ENCODE results near the gene RGL1. TPM values are rescaled to one million over a fixed set of nuclear protein-coding genes. Genes with fewer than 3 reads are reported as not detected.
"Not testable (repeated sequence)": the region's sequence is repeated elsewhere in the genome, so short reads cannot be mapped to it uniquely, and the experiment has no call there.

The RGL1 gene
- total RNA-seq, 1 experiment from 2014 or later = 28.2 TPM

DNA sequence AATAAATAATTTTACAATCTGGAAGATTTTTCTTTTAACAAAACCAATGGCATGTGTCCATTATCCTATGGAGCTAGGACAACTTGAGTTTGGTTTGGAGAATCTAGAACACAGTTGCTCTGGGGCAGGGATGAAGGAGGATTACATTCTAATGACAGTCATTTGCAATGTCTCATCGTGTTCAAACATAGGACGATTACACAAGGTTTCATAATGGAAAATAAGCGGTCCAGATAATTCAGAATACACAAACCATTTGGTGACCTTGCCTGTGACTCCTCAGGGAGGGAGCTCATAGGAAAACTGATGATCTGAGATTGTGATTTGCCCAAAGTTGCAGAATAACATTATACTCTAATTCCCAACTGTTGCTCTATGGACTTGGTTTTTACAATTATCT, 27.6 kb upstream of the RGL1 start:
- Histone ChIP-seq H3K4me1 (replicated peaks) (no peaks in the 10 kb centered on the region), H3K4me3 (no peak overlapping the region), H3K9me3 (replicated peaks) (peaks cover 3% of the 10 kb centered on the region; the same call in 1 of the 2 replicates), H3K27ac (no peak overlapping the region), H3K27me3 (replicated peaks) (no peaks in the 10 kb centered on the region), H3K36me3 (no peaks in the 10 kb centered on the region)
- no peak for DNase-seq (ENCODE audit: low read depth in 1 of 2, low spot score in 2 of 2)

DNA sequence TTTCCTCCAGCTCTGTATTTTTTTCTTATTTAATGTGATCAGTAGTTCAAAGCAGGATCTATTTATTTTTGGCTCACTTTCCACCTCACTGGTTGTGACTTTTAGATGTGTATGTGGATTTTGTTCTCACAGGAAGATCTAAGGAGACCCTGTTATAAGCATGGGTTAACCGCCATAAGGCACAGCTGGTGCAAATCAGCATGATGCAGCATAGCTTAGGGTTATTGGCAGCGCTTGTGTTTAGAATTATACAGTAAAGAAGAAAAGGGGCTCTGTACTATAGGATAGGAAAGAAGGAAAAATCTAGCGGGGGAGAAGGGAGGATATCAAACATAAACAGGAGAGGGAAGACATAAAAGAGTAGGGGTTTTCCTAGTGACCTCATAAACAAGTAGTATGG, 26.9 kb upstream of the RGL1 start:
- DNase-seq (ENCODE audit: low read depth in 1 of 2, low spot score in 2 of 2) = no peak
- no peak overlapping the region for H3K4me3 ChIP-seq

DNA sequence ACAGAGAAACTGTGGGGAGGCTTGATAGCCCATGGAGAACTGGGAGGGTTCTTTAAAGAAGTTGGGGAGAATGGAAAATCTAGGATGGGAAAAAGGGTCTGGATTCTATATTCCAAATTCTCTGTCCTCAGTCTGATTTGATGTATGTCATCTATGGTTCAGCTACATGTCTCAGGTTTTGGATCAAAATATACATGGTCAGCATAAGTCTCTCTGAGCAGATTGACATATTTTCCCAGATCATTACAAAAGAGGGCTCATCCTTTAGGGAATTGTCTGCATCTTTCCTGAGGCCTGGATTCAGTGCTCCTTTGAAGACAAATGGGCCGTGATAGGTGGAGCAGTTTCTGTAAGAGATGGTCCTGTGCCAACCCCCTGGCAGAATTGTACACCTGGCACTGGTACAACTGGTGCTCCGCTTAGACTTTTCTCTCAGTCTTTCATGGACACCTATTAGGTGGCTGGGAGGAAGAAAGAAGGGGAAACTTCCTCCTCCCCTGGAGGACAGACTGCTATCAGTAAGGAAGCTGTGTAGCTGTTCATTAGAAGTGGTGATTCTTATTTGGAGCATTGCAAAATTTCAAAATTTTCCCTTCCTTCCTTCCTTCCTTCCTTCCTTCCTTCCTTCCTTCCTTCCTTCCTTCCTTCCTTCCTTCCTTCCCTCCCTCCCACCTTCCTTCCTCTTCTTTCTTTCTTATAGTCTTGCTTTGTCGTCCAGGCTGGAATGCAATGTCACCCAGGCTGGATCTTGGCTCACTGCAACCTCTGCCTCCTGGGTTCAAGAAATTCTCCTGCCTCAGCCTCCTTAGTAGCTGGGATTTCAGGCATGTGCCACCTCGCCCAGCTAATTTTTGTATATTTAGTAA, 26.1 kb upstream of the RGL1 start:
- Histone ChIP-seq H3K4me3 (no peak overlapping the region), H3K4me1 (replicated peaks) (no peaks in the 10 kb centered on the region), H3K27ac (no peak overlapping the region), H3K36me3 (no peaks in the 10 kb centered on the region), H3K27me3 (replicated peaks) (no peaks in the 10 kb centered on the region), H3K9me3 (replicated peaks) (peaks cover 3% of the 10 kb centered on the region; the same call in 1 of the 2 replicates)
- DNase-seq (ENCODE audit: low read depth in 1 of 2, low spot score in 2 of 2) = no peak

More for the DNA sequence above, 26.9 kb upstream of the RGL1 start:
- no peak overlapping the region for H3K27ac ChIP-seq
- H3K9me3 ChIP-seq (replicated peaks) = peaks cover 3% of the 10 kb centered on the region; the same call in 1 of the 2 replicates
- no peaks in the 10 kb centered on the region for H3K27me3 ChIP-seq (replicated peaks)
- no peaks in the 10 kb centered on the region for H3K4me1 ChIP-seq (replicated peaks)
- H3K36me3 ChIP-seq = no peaks in the 10 kb centered on the region

DNA sequence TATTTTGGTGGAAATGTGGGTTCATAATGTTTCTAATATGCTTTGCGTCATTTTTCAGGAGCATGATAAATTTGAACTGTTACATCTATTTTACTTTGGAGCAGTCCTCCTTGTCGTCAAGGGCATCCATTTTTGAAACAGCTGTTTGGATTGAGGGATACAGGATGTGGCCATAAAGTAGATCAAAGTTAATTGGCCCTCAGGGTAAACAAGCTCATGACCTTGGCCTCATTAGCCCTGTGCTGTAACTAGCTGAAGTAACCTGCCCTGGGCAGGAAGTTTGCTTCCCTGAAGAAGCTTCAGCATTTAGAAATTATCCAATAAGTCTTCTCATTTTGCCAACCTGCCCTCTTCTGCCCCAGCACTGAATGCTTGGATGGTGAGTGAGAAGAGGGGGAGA, 24.8 kb upstream of the RGL1 start:
- no peak for DNase-seq (ENCODE audit: low read depth in 1 of 2, low spot score in 2 of 2)

DNA sequence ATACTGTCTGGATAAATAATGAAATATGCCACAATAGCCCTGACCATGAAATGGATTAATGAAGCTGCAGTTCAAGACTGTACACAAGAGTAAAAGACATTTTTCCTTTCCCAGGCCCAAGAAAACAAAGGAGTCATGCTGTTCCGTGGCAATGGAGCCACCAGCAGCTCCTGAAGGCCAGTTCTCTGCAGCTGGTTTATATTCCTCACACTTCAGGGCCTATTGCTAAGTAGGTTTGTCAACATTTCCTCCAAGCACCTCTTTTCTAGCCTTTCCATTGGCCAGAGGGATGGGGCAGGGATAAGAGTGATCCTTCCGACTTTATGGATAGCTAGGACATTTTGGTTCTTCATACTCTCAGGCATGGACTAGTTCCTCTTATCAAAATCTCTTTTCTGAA, 24.2 kb upstream of the RGL1 start:
- H3K9me3 ChIP-seq (replicated peaks) = no peaks in the 10 kb centered on the region
- no peak for DNase-seq (ENCODE audit: low read depth in 1 of 2, low spot score in 2 of 2)

More for the DNA sequence above, 24.8 kb upstream of the RGL1 start:
- no peaks in the 10 kb centered on the region for H3K4me1 ChIP-seq (replicated peaks)
- H3K4me3 ChIP-seq = no peak overlapping the region
- no peaks in the 10 kb centered on the region for H3K9me3 ChIP-seq (replicated peaks)
- H3K27me3 ChIP-seq (replicated peaks) = no peaks in the 10 kb centered on the region
- H3K36me3 ChIP-seq = no peaks in the 10 kb centered on the region
- H3K27ac ChIP-seq = no peak overlapping the region

DNA sequence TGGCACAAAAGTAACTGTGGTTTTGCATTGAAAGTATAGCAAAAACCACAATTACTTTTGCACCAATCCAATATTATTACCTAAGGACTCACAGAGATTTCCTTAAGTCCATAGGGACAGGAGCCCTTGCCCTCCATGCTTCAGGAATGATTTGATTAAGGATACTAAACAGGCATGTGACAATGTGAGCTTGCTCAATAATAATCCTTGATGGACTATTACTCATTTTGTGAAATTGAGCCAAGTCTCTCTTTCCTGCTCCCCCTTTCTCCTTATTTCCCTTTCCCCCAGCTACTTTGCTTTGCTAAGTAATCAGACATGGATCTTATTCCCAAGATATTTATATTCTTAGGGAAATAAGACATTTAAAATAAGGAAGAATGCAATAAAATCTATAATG, 21.6 kb upstream of the RGL1 start:
- Histone ChIP-seq H3K27me3 (replicated peaks) (no peaks in the 10 kb centered on the region), H3K4me1 (replicated peaks) (no peaks in the 10 kb centered on the region), H3K4me3 (no peak overlapping the region), H3K27ac (no peak overlapping the region), H3K36me3 (no peaks in the 10 kb centered on the region), H3K9me3 (replicated peaks) (no peaks in the 10 kb centered on the region)
- DNase-seq (ENCODE audit: low read depth in 1 of 2, low spot score in 2 of 2) = no peak

More for the DNA sequence above, 24.2 kb upstream of the RGL1 start:
- Histone ChIP-seq H3K4me3 (no peak overlapping the region), H3K27ac (no peak overlapping the region), H3K4me1 (replicated peaks) (no peaks in the 10 kb centered on the region), H3K36me3 (no peaks in the 10 kb centered on the region), H3K27me3 (replicated peaks) (no peaks in the 10 kb centered on the region)

DNA sequence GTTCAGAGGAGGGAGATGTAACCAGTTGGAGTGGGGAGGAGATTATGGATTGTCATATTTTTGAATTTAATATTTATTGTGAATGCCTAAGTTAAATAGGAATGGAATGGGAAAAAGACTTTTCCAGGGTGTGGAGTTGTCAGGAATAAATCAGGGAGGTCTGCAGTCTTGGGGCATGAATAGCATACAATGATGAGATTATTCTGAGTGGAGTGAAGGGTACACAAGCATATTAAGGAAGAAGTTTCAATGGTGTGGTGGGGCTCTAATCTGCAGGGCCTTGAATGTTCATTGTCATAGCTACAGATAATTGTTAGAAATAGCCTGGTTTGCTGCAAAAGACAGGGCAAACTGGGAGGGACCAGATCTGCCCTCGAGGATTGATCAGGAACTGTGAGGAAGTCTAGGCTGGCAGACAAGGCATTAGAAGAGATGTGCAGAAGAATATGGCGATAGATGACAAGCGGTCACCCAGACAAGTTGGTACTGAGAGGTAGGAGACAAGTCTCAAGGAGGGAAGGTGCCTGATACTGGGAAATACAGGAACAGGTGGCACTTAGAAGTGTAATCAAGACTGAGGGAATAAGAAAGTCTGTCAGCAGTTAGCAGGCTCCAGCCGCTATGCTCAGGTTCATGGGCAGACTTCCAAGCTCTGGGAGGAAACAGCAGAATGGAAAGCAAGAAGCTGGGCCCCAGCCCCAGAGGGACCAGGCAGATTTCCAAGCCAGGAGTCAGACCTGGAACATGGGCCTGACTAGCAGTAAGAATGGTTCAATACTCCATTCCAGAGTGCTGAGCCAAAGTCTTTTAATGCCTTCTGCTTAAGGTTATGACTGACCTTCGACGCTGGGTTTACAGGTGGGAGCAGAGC, 20.9 kb upstream of the RGL1 start:
- no peaks in the 10 kb centered on the region for H3K9me3 ChIP-seq (replicated peaks)
- H3K27me3 ChIP-seq (replicated peaks) = no peaks in the 10 kb centered on the region
- H3K4me1 ChIP-seq (replicated peaks) = no peaks in the 10 kb centered on the region
- no peaks in the 10 kb centered on the region for H3K36me3 ChIP-seq
- no peak overlapping the region for H3K4me3 ChIP-seq
- DNase-seq (ENCODE audit: low read depth in 1 of 2, low spot score in 2 of 2) = no peak
- no peak overlapping the region for H3K27ac ChIP-seq

DNA sequence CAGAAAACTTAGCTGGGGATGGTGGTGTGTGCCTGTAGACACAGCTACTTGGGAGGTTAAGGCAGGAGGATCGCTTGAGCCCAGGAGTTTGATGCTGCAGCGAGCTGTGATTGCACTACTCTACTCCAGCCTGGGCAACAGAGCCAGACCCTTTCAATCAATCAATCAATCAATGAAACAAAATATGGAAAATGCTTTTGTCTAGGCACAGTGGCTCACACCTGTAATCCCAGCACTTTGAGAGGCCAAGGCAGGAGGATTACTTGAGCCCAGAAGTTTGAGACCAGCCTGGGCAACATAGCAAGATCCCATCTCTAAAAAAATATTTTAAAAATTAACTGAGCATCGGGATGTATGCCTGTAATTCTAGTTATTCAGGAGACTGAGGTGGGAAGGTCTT, 19.0 kb upstream of the RGL1 start:
- H3K9me3 ChIP-seq (replicated peaks); DNase-seq (ENCODE audit: low read depth in 1 of 2, low spot score in 2 of 2); H3K27me3 ChIP-seq (replicated peaks); H3K4me1 ChIP-seq (replicated peaks); H3K27ac ChIP-seq; H3K36me3 ChIP-seq; H3K4me3 ChIP-seq: not testable (repeated sequence)

DNA sequence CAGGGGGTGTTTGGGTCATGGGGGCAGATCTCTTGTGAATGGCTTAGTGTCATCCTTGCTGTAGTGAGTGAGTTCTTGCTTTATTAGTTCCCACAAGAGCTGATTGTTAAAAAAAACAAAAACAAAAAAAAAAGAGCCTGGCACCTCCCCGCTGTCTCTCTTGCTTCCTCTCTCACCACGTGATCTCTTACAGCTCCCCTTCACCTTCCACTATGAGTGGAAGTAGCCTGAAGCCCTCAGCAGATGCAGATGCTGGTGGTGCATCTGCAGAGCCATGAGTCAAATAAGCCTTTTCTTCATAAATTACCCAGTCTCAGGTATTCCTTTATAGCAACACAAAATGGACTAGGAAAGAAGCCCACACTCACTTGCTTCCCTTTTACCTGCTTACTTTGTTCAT, 17.2 kb upstream of the RGL1 start:
- no peak for DNase-seq (ENCODE audit: low read depth in 1 of 2, low spot score in 2 of 2)
- Histone ChIP-seq H3K27ac (no peak overlapping the region), H3K4me1 (replicated peaks) (no peaks in the 10 kb centered on the region), H3K9me3 (replicated peaks) (no peaks in the 10 kb centered on the region), H3K27me3 (replicated peaks) (no peaks in the 10 kb centered on the region), H3K4me3 (no peak overlapping the region), H3K36me3 (no peaks in the 10 kb centered on the region)

DNA sequence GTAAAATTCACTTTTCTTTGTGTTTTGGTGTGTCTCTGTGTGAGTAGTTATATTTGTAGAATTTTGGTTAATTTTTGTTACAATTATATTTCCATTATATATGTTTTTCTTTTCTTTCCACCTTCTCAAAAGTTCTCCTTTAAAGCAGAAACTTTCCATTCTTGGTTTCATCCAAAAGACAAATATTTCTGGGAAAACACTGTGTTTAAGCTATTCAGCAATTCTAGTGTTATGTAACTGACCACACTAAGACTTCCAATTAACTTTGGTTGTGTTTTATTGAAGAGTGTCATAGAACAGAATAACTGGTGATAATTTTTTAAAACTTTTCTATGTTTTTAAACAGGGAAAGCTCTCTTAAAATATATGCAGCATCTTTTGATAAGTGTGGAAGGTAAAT, 13.6 kb upstream of the RGL1 start:
- DNase-seq (ENCODE audit: low read depth in 1 of 2, low spot score in 2 of 2) = no peak
- no peaks in the 10 kb centered on the region for H3K9me3 ChIP-seq (replicated peaks)
- no peaks in the 10 kb centered on the region for H3K27me3 ChIP-seq (replicated peaks)
- H3K36me3 ChIP-seq = no peaks in the 10 kb centered on the region
- H3K4me3 ChIP-seq = no peak overlapping the region
- H3K4me1 ChIP-seq (replicated peaks) = no peaks in the 10 kb centered on the region
- no peak overlapping the region for H3K27ac ChIP-seq

DNA sequence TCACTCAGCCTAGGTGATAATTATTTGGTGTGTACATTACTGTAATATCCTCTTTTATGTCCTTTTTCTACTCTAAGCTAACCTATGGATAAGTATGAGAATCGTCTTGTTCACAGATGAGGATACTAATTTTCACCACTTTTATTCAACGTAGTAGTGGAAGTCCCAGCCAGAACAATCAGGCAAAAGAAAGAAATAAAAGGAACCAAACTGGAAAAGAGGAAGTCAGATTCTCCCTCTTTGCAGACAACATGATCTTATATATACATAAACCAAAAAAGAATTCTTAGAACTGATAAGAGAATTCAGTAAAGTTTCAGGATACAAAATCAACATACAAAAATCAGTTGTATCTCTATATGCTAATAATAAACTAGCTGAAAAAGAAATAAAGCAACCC, 12.6 kb upstream of the RGL1 start:
- no peaks in the 10 kb centered on the region for H3K4me1 ChIP-seq (replicated peaks)
- H3K27me3 ChIP-seq (replicated peaks) = no peaks in the 10 kb centered on the region
- no peak overlapping the region for H3K27ac ChIP-seq
- DNase-seq (ENCODE audit: low read depth in 1 of 2, low spot score in 2 of 2) = no peak
- H3K4me3 ChIP-seq = no peak overlapping the region
- H3K9me3 ChIP-seq (replicated peaks) = no peaks in the 10 kb centered on the region
- H3K36me3 ChIP-seq = no peaks in the 10 kb centered on the region

DNA sequence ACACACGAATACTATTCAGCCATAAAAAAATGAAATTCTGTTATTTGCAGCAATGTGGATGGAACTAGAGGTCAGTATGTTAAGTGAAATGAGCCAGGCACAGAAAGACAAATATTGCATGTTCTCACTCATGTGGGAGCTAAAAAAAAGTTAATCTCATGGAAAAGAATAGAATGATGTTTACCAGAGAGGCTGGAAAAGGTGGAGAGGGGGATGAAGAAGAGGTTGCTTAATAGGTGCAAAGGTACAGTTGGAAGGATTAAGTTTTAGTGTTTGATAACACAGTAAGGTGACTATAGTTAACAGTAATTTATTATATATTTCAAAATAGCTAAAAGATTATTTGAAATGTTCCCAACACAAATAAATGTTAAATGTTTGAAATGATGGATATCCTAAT, 10.8 kb upstream of the RGL1 start:
- no peak for DNase-seq (ENCODE audit: low read depth in 1 of 2, low spot score in 2 of 2)
- Histone ChIP-seq H3K9me3 (replicated peaks) (no peaks in the 10 kb centered on the region), H3K36me3 (no peaks in the 10 kb centered on the region), H3K27me3 (replicated peaks) (no peaks in the 10 kb centered on the region), H3K4me3 (no peak overlapping the region), H3K4me1 (replicated peaks) (no peaks in the 10 kb centered on the region), H3K27ac (no peak overlapping the region)

DNA sequence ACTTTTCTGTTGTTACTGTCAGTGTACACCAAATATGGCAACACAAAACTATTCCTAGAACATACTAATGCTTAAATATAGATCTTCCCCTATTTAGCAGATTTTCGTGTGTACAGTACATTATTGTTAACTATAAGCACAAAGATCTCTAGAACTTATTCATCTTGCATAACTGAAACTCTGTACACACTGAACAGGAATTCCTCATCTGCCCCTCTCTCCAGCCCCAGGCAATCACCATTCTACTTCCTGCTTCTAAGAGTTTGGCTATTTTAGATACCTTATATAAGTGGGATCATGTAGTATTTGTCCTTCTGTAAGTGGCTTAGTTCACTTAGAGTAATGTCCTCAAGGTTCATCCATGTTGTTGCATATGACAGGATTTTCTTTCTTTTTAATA, 4.5 kb upstream of the RGL1 start:
- Histone ChIP-seq H3K4me3 (no peak overlapping the region), H3K4me1 (replicated peaks) (peaks cover 12% of the 10 kb centered on the region), H3K9me3 (replicated peaks) (no peaks in the 10 kb centered on the region), H3K27me3 (replicated peaks) (no peaks in the 10 kb centered on the region), H3K36me3 (peaks cover 5% of the 10 kb centered on the region; the same call in 1 of the 2 replicates), H3K27ac (no peak overlapping the region)
- no peak for DNase-seq (ENCODE audit: low read depth in 1 of 2, low spot score in 2 of 2)

DNA sequence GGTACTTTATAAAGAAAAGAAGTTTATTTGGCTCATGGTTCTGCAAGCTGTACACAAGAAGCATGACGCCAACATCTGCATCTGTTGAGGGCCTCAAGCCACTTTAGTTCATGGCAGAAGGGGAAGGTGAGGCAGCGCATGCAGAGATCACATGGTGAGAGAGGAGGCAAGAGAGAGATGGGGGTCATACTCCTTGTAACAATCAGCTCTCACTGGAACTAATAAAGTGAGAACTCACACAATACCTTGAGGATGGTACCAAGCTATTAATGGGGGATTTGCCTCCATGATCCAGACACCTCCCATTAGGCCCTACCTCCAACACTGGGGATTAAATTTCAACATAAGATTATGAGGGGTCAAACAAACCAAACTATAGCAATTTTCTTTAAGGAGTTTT, 3.3 kb upstream of the RGL1 start:
- DNase-seq (ENCODE audit: low read depth in 1 of 2, low spot score in 2 of 2) = no peak
- Histone ChIP-seq H3K9me3 (replicated peaks) (no peaks in the 10 kb centered on the region), H3K4me3 (no peak overlapping the region)

More for the DNA sequence above, 3.3 kb upstream of the RGL1 start:
- Histone ChIP-seq H3K36me3 (peaks cover 5% of the 10 kb centered on the region; the same call in 1 of the 2 replicates), H3K4me1 (replicated peaks) (peaks cover 20% of the 10 kb centered on the region), H3K27me3 (replicated peaks) (no peaks in the 10 kb centered on the region), H3K27ac (no peak overlapping the region)

Data from SJSA1 (cell line).